ENCODE results near the gene PRSS27. TPM values are rescaled to one million over a fixed set of nuclear protein-coding genes. Genes with fewer than 3 reads are reported as not detected.

Gene PRSS27
- total RNA-seq, 1 donor from 2014 or later = 0.90 TPM

GRCh38 chr16:2767140-2767731, 47.2 kb upstream of the PRSS27 start:
- no peak for TF ChIP-seq CTCF (IDR thresholded peaks at IDR 0.05; ENCODE audit: unreplicated experiment)
- DNase-seq (ENCODE audit: low spot score) = no peak
- Mint-ChIP-seq H3K4me1 (ENCODE audit: unreplicated experiment) (peaks cover 7% of the 10 kb centered on the region), H3K4me3 (ENCODE audit: unreplicated experiment) (no peak overlapping the region), H3K36me3 (ENCODE audit: low read depth, unreplicated experiment) (peaks cover 76% of the 10 kb centered on the region), H3K27me3 (ENCODE audit: unreplicated experiment) (peaks cover 11% of the 10 kb centered on the region), H3K27ac (ENCODE audit: unreplicated experiment) (no peak overlapping the region), H3K9me3 (ENCODE audit: unreplicated experiment) (no peaks in the 10 kb centered on the region)

- no peak for DNase-seq (ENCODE audit: low spot score)
- Mint-ChIP-seq H3K4me1 (ENCODE audit: unreplicated experiment) (peaks cover 7% of the 10 kb centered on the region), H3K36me3 (ENCODE audit: low read depth, unreplicated experiment) (peaks cover 78% of the 10 kb centered on the region), H3K27me3 (ENCODE audit: unreplicated experiment) (peaks cover 11% of the 10 kb centered on the region), H3K4me3 (ENCODE audit: unreplicated experiment) (peak overlapping the region; percentile 77), H3K9me3 (ENCODE audit: unreplicated experiment) (no peaks in the 10 kb centered on the region), H3K27ac (ENCODE audit: unreplicated experiment) (no peak overlapping the region)
- TF ChIP-seq CTCF (IDR thresholded peaks at IDR 0.05; ENCODE audit: unreplicated experiment) = no peak
These were observed 46.6 kb upstream of the PRSS27 start for GRCh38 chr16:2766430-2767139.

GRCh38 chr16:2765462-2766404, 45.7 kb upstream of the PRSS27 start:
- H3K4me1 Mint-ChIP-seq (ENCODE audit: unreplicated experiment) = peaks cover 7% of the 10 kb centered on the region
- peaks cover 80% of the 10 kb centered on the region for H3K36me3 Mint-ChIP-seq (ENCODE audit: low read depth, unreplicated experiment)
- DNase-seq (ENCODE audit: low spot score) = no peak
- peaks cover 11% of the 10 kb centered on the region for H3K27me3 Mint-ChIP-seq (ENCODE audit: unreplicated experiment)
- H3K4me3 Mint-ChIP-seq (ENCODE audit: unreplicated experiment) = peak overlapping the region; percentile 79
- no peaks in the 10 kb centered on the region for H3K9me3 Mint-ChIP-seq (ENCODE audit: unreplicated experiment)
- peak overlapping the region; percentile 48 for H3K27ac Mint-ChIP-seq (ENCODE audit: unreplicated experiment)
- TF ChIP-seq CTCF (IDR thresholded peaks at IDR 0.05; ENCODE audit: unreplicated experiment) = no peak

GRCh38 chr16:2764718-2765117, 44.7 kb upstream of the PRSS27 start:
- peaks cover 9% of the 10 kb centered on the region for H3K27me3 Mint-ChIP-seq (ENCODE audit: unreplicated experiment)
- H3K4me1 Mint-ChIP-seq (ENCODE audit: unreplicated experiment) = peaks cover 7% of the 10 kb centered on the region
- no peak for TF ChIP-seq CTCF (IDR thresholded peaks at IDR 0.05; ENCODE audit: unreplicated experiment)
- H3K4me3 Mint-ChIP-seq (ENCODE audit: unreplicated experiment) = peak overlapping the region; percentile 79
- no peaks in the 10 kb centered on the region for H3K9me3 Mint-ChIP-seq (ENCODE audit: unreplicated experiment)
- no peak for DNase-seq (ENCODE audit: low spot score)
- peak overlapping the region; percentile 8 for H3K27ac Mint-ChIP-seq (ENCODE audit: unreplicated experiment)
- peaks cover 88% of the 10 kb centered on the region for H3K36me3 Mint-ChIP-seq (ENCODE audit: low read depth, unreplicated experiment)

Measured in endothelial cell (in vitro differentiated cells).